Spinal cord (tissue), 10 donors: ENCODE data around the gene EFNA3. TPM values are rescaled to one million over a fixed set of nuclear protein-coding genes. Genes with fewer than 3 reads are reported as not detected.

Experiments used
- DNase-seq, 6 donors: peaks; one replicate each; pipeline versions ENCODE4 v3.0.0 to v3.0.0-alpha.2; 2013 to 2015; ENCODE audit warnings: low spot score in 6 of 6, low read depth in 4 of 6
- H3K27ac ChIP-seq: one replicate; pipeline ENCODE4 v1.5.1; 2013; ENCODE audit warnings: low read depth, low read length, control low read depth
- H3K27me3 ChIP-seq: one replicate; pipeline ENCODE4 v1.6.1; 2013; ENCODE audit warnings: low read length; ENCODE audit not compliant: control insufficient read depth, insufficient read depth
- H3K36me3 ChIP-seq: one replicate; pipeline ENCODE4 v1.6.1; 2013; ENCODE audit warnings: low read length; ENCODE audit not compliant: control insufficient read depth, insufficient read depth
- H3K4me1 ChIP-seq: one replicate; pipeline ENCODE4 v1.6.1; 2013; ENCODE audit warnings: low read length; ENCODE audit not compliant: control insufficient read depth, insufficient read depth
- H3K4me3 ChIP-seq: one replicate; pipeline ENCODE4 v1.5.1; 2013; ENCODE audit warnings: low read depth, low read length, control low read depth
- H3K9me3 ChIP-seq: one replicate; pipeline ENCODE4 v1.6.1; 2013; ENCODE audit warnings: low read length; ENCODE audit not compliant: control insufficient read depth, insufficient read depth
- WGBS: methylation state at CpG from one replicate; pipeline ENCODE4 v1.1.5; 2013; ENCODE audit warnings: missing lambda C conversion rate; ENCODE audit not compliant: insufficient coverage; 5-methylcytosine and 5-hydroxymethylcytosine counted together
- polyA plus RNA-seq, 2 donors: library from polyadenylated mRNA; unstranded; fragments of 120-200 nt; gene quantifications; one replicate each; pipeline ENCODE4 v1.2.1, GENCODE V29; 2013; ENCODE audit not compliant: insufficient read length in 2 of 2
- total RNA-seq, 2 donors: library from RNA; depleted of rRNA in 1 of 2; stranded (reverse); fragments of 120-200 nt in 1 of 2; fragments of >200 nt in 1 of 2; gene quantifications; one replicate each; pipeline versions ENCODE4 v1.2.3 to v1.2.4, GENCODE V29; 2013 to 2014
- donor health status: healthy.

The EFNA3 gene
- total and polyA plus RNA-seq, 4 donors, result 12.3 to 50.6 (median 30.1) TPM

DNA sequence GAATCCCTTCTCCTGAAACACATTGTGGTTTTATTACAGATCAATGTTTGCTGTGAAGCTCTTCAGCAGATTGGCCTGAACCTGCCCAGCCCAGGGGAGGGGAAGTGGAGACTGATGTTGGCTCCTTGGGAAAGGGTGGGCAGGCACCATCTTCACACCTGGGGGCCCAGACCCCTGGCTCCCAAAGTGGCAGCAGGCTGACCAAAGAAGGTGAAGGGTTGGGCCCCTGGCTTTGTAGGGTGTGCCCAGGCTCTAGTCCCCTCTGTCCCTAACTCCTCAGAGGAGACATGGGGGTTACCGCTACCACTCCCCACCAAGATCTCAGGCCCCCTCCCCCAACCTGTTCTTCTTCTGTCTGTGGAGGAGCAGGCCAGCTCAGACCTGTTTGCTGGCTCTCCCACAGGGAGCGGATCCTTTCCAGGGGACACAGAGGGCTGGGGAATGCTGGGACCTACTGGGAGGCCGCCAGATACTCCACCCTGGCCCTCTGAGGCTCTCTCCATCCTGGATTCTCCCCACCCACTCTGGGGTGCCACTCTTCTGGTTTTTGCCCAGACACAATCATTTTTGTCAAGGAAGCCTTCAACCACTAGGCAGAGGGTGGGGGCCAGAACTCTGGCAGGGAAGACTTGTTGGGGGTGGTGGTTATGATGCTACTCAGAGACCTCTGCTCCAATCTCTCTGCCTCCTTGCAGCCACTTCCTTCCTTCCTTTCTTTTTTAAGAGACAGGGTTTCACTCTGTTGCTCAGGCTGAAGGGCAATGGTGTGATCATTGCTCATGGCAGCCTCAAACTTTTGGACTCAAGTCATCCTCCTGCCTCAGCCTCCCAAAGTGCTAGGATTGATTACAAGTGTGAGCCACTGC, 5.0 kb upstream of the EFNA3 start:
- no peaks in the 10 kb centered on the region for H3K27me3 ChIP-seq
- H3K9me3 ChIP-seq, result no peaks in the 10 kb centered on the region
- peaks cover 38% of the 10 kb centered on the region for H3K4me1 ChIP-seq
- no peak overlapping the region for H3K27ac ChIP-seq
- 94% methylated on average over 3 of the region's 3 CpGs for WGBS
- DNase-seq, result no peak
- no peaks in the 10 kb centered on the region for H3K36me3 ChIP-seq
- H3K4me3 ChIP-seq, result no peak overlapping the region

DNA sequence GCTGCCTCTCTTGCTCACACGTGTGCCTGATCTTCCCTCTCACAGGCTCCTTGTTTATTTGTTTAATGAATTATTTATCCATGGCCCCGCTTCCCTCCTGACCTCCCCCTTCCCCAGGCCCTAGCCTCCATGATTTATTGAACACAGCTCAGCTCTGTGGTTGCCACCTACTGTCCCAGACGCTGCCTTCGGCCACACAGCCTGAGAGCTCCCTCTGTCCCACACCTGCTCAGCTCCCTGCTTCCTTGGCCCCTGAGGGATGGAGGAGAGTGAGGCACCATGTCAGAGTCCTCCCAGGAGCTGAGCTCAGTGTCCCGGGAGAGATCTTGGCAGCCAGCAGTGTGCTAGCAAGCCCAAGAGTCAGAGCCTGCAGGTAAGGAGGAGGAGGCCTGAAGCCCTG, 3.1 kb upstream of the EFNA3 start:
- H3K27ac ChIP-seq, result no peak overlapping the region
- no peak overlapping the region for H3K4me3 ChIP-seq
- no peaks in the 10 kb centered on the region for H3K36me3 ChIP-seq
- no peak for DNase-seq
- H3K27me3 ChIP-seq, result peaks cover 15% of the 10 kb centered on the region
- WGBS, result 25% methylated on average over 1 of the region's 5 CpGs
- no peaks in the 10 kb centered on the region for H3K9me3 ChIP-seq
- H3K4me1 ChIP-seq, result peaks cover 40% of the 10 kb centered on the region

DNA sequence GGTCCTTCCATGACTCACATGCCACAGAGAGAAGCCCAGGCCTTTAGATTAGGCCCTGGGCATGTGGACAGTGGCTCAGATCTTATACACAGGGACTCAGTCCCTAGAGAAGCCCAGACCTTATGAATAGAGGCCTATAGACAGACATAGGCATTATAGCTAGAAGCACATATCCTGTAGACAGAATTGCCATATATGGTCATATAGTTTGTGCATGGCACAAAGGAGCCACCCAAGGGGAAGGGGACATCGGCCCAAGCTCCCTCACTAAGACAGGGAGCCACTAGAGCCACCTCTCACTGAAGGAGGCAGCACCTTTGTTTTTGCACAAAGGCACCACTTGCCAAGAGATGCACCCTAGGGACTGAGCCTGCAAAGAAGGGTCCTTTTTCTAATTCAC, 2.3 kb upstream of the EFNA3 start:
- WGBS, result 36% methylated on average over 1 of the region's 1 CpG
- DNase-seq, result no peak
- Histone ChIP-seq H3K4me3 (no peak overlapping the region), H3K4me1 (peaks cover 40% of the 10 kb centered on the region), H3K36me3 (no peaks in the 10 kb centered on the region), H3K9me3 (no peaks in the 10 kb centered on the region), H3K27me3 (peaks cover 20% of the 10 kb centered on the region), H3K27ac (no peak overlapping the region)

DNA sequence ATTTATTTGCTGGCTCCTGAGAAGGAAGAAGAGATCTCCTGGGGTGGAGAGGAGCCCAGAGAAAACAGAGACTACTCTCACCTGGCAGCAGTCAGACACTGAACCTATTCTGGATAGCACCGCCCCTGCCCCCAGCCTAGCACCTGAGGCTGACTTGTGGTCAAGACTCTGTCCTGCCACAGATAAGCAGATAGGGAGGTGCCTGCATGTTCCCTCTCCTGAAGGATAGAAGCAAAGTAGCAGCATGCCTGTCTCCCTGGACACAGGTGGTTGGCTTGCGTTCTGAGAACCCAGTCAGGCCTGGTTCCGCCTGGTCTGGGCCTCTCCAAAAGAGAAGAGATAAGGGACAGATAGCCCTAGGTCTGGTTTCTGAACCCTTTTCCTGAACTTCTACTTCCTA, 1.3 kb upstream of the EFNA3 start:
- H3K4me1 ChIP-seq, result peaks cover 41% of the 10 kb centered on the region
- H3K4me3 ChIP-seq, result no peak overlapping the region
- H3K9me3 ChIP-seq, result no peaks in the 10 kb centered on the region
- DNase-seq, result no peak
- WGBS, result 100% methylated on average over 2 of the region's 3 CpGs
- H3K36me3 ChIP-seq, result peaks cover 2% of the 10 kb centered on the region
- H3K27me3 ChIP-seq, result peaks cover 28% of the 10 kb centered on the region
- H3K27ac ChIP-seq, result no peak overlapping the region

DNA sequence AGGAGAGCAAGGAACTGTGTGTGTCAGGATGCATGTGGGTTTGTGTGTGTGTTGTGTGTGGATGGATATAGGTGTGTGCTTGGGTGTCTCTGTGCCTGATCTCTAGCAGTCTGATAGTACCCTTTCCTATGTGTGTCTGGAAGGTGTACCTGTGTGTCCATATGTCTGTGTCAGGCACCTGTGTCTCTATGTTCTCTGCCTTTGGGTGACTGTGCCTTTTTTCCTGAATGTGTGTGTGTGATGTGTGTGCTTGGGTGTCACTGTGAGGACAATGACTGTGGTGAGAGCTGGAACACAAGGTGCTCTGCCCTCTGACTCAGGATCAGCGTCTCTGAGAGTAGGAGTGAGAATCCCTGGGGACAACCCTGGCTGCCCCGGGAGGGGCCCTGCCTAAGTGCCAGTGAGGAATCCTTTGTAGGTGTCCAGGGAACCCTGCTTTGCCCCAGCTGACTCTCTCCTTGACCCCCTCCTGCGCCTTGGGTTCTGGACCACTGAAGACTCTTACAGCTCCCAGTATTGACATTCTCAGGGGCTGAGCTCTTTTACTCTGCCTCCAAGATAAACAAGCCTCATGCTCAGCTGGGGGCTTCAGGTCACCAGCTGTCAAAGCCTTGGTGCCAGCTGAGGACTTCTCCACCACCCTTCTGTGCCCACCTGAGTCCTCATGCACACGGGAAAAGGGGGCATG, 735 bp upstream of the EFNA3 start:
- 67% methylated on average over 3 of the region's 4 CpGs for WGBS
- no peak overlapping the region for H3K27ac ChIP-seq

DNA sequence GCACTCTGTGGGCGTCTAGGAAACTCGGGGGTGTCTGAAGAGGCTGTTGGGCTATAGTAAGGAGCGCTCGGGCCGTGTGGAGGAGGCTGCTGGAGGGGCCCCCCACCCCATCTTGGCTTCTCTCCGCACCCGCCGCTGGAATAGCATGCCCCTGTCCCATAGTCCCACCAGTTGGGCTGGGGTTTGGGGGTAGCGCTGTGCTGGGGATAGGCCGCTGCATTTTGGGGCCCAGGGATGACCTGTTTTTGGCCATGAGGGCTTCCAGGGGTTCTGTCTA, 511 bp downstream of the EFNA3 start:
- no peak for DNase-seq
- H3K4me3 ChIP-seq, result peak overlapping the region; percentile 47
- peaks cover 7% of the 10 kb centered on the region for H3K36me3 ChIP-seq
- no peaks in the 10 kb centered on the region for H3K9me3 ChIP-seq
- WGBS, result 0% methylated on average over 6 of the region's 10 CpGs
- H3K27me3 ChIP-seq, result peaks cover 38% of the 10 kb centered on the region
- H3K27ac ChIP-seq, result no peak overlapping the region
- peaks cover 59% of the 10 kb centered on the region for H3K4me1 ChIP-seq

More for the DNA sequence above, 735 bp upstream of the EFNA3 start:
- Histone ChIP-seq H3K4me1 (peaks cover 47% of the 10 kb centered on the region), H3K27me3 (peaks cover 34% of the 10 kb centered on the region), H3K9me3 (no peaks in the 10 kb centered on the region), H3K36me3 (peaks cover 3% of the 10 kb centered on the region), H3K4me3 (peak overlapping the region; percentile 29)
- no peak for DNase-seq

DNA sequence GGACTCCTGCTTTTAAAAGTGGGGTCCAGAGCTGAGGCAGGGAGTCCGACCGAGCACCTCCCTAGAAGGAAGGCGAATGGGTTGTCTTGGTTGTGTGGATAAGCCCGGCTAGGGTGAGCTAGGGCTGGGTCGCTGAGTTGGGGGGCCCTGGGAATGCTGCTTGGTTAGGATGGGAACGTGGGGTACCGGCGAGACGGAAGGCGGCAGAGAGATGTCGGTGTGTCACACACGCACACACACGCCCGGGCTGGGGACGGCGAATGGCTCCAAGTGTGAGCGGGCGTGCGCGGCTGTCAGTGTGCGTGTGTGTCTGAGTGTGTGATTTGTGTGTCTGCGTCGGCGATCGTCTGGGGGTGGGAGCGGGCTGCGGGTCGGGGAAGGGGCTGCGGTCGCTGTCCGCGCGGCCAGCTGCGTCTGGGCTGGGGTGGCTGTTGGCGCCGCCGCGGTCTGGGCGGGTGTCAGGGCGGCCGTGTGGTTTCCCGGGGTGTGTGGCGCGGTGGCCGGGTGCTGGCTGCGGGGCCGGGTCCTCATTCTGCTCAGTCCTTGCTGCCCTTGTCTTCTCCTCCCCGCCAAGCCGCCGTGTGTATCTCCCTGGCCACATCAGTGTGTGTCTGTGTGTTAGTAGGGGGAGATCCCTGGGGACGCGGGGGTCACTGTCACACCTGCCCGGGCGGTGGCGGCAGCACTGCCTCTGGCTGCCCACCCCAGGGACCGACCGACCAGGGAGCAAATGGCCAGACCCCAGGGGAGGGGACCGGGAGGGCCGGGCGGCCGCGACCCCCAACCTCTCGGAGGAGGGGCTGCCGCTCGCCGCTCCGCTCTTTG, 1.1 kb downstream of the EFNA3 start:
- Histone ChIP-seq H3K27me3 (peaks cover 40% of the 10 kb centered on the region), H3K27ac (no peak overlapping the region), H3K4me3 (peak overlapping the region; percentile 47), H3K4me1 (peaks cover 65% of the 10 kb centered on the region), H3K36me3 (peaks cover 7% of the 10 kb centered on the region), H3K9me3 (no peaks in the 10 kb centered on the region)
- WGBS, result under 1% methylated on average over 56 of the region's 67 CpGs
- peak in 2 of 6 donors; percentile 53 to 82 for DNase-seq

DNA sequence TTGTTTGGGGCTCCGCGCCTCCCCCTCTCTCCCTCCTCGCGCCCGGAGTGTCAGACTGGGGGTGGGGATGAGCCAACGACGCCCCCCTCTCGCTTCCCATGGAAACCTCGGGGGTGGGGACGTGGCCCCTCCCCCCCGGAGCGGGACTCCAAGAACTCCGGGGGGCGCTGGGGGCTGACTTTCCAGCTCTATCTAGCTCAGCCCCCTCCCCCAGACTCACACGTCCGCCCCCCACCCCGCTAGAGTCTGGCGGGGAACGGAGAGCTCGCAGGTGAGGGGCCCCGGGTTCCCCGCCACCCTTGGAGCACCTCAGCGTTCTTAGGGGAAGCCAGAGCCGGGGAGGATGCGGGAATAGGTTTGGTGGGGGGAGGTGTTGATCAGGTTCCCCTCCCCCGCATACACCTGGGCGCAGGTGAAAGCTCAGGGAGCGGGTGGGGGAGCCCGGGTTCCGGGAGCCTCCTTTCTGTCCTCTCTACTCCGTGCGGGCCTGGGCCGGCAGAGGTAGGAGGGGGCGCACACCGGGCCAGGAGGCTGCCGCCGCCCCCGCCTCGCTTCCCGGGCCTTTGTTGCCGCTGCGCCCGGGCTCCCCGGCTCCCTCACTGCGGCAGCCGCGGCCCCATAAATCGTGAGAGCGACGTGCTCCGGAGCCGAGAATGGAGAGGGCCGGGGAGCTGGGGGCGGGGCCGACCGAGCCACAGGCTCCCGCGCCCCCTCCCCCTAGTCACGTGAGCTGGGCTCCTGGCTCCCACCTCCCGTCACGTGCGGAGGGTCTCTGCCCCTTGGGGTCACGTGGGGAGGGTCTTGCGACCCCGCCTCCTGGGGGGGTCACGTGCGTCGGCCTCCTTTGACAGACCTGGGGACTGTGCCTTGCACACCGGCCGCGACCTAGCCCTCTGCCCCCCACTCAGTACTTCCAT, 1.9 kb downstream of the EFNA3 start:
- peak in 3 of 6 donors; percentile 84 to 97 (median 92) for DNase-seq
- H3K36me3 ChIP-seq, result peaks cover 7% of the 10 kb centered on the region
- under 1% methylated on average over 49 of the region's 71 CpGs for WGBS
- peaks cover 68% of the 10 kb centered on the region for H3K4me1 ChIP-seq
- no peaks in the 10 kb centered on the region for H3K9me3 ChIP-seq
- peak overlapping the region; percentile 58 for H3K27ac ChIP-seq
- H3K4me3 ChIP-seq, result peak overlapping the region; percentile 47
- peaks cover 40% of the 10 kb centered on the region for H3K27me3 ChIP-seq
